ENCODE results near the gene SCAPER.

DNA sequence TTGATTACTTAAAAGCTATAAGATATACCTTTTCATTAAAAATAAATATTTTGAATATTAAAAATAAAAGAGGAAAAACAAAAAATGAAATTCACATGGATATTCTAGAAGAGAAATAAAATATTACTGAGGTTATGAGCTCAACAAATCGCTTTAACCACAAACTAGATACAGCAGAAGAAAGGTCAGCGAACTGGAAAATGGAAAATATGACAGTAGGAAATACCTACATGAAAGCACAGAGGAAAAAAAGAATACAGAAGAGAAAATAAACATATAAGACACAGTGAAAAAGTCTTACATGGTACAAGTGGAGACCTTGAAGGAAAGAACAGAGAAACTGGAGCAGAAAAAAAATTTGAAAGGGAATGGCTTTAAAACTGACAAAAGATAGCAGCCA is 33.2 kb downstream of the SCAPER start:
- TF ChIP-seq POLR2A (IDR thresholded peaks at IDR 0.05; ENCODE audit: low read length) (no peak), GATA1 (IDR thresholded peaks at IDR 0.05; ENCODE audit: low read depth, low read length) (no peak)
